ENCODE results near the gene PRKN. TPM values are rescaled to one million over a fixed set of nuclear protein-coding genes. Genes with fewer than 3 reads are reported as not detected.

The PRKN gene
- total RNA-seq, 1 experiment from 2014 or later: 2.0 TPM

- H3K4me3 Mint-ChIP-seq: no peak overlapping the region
- Histone ChIP-seq H3K9ac (ENCODE audit: extremely low read depth, insufficient read length, low read length) (no peak overlapping the region), H3T11ph (ENCODE audit: low read length) (no peak overlapping the region)
These were observed 1128.7 kb downstream of the PRKN start for GRCh38 chr6:161598896-161599295.

More at GRCh38 chr6:161598896-161599295, 1128.7 kb downstream of the PRKN start:
- Histone ChIP-seq H2BK12ac (ENCODE audit: insufficient read length, low read depth, low read length) (no peak overlapping the region), H2AK5ac (ENCODE audit: insufficient read length, low read length) (no peak overlapping the region), H3K79me1 (ENCODE audit: insufficient read depth, low read depth, low read length, poor library complexity, severe bottlenecking) (no peaks in the 10 kb centered on the region), H3K4me2 (ENCODE audit: insufficient read depth, insufficient read length, low read length) (no peak overlapping the region), H3K56ac (ENCODE audit: insufficient read length, low read depth, low read length) (no peak overlapping the region), H2BK120ac (ENCODE audit: low read depth, low read length, poor library complexity, severe bottlenecking) (no peak overlapping the region), H4K20me1 (ENCODE audit: control insufficient read depth, insufficient read depth, insufficient read length) (no peaks in the 10 kb centered on the region), H3K27me3 (ENCODE audit: insufficient read depth, low read length) (no peaks in the 10 kb centered on the region), H3K18ac (ENCODE audit: insufficient read length, low read depth, low read length) (no peak overlapping the region), H2BK5ac (ENCODE audit: insufficient read length, low read length) (no peak overlapping the region), H3K23me2 (ENCODE audit: insufficient read length, low read depth, low read length, poor library complexity, severe bottlenecking) (no peaks in the 10 kb centered on the region), H4K91ac (ENCODE audit: insufficient read length, low read depth, low read length) (no peak overlapping the region), H3K79me2 (ENCODE audit: insufficient read depth, low read length) (no peaks in the 10 kb centered on the region), H2AFZ (ENCODE audit: low read length) (no peak overlapping the region), H4K5ac (ENCODE audit: insufficient read length, low read depth, low read length) (no peak overlapping the region), H3K14ac (ENCODE audit: insufficient read depth, low read length) (no peak overlapping the region), H4K8ac (replicated peaks; ENCODE audit: insufficient read length, low read depth, low read length) (no peak overlapping the region), H3K4ac (ENCODE audit: low read depth, low read length) (no peak overlapping the region), H3K4me1 (ENCODE audit: insufficient read depth, low read length) (no peaks in the 10 kb centered on the region), H3K23ac (ENCODE audit: insufficient read length, low read depth, low read length) (no peak overlapping the region), H3K9me3 (ENCODE audit: control insufficient read depth, low read depth, low read length) (no peaks in the 10 kb centered on the region), H2BK15ac (ENCODE audit: low read depth, low read length) (no peak overlapping the region), H3K27ac (ENCODE audit: insufficient read length, low read depth, low read length) (no peak overlapping the region), H2BK20ac (ENCODE audit: low read depth, low read length, poor library complexity, severe bottlenecking) (no peak overlapping the region)
- Mint-ChIP-seq H3K36me3 (ENCODE audit: insufficient read depth in 1 of 3, low read depth in 3 of 3) (no peaks in the 10 kb centered on the region), H3K4me1 (no peaks in the 10 kb centered on the region; a peak in 1 of 4 replicates), H3K27ac (no peak overlapping the region), H3K9me3 (no peaks in the 10 kb centered on the region; a peak in 1 of 5 replicates), H3K27me3 (ENCODE audit: low read depth) (no peaks in the 10 kb centered on the region)
- no CpG with 5 or more reads among the region's 2 CpGs for WGBS (ENCODE audit: extremely low coverage, insufficient read length, low lambda C conversion rate)
- no peak for DNase-seq
- TF ChIP-seq, protein P1, sequence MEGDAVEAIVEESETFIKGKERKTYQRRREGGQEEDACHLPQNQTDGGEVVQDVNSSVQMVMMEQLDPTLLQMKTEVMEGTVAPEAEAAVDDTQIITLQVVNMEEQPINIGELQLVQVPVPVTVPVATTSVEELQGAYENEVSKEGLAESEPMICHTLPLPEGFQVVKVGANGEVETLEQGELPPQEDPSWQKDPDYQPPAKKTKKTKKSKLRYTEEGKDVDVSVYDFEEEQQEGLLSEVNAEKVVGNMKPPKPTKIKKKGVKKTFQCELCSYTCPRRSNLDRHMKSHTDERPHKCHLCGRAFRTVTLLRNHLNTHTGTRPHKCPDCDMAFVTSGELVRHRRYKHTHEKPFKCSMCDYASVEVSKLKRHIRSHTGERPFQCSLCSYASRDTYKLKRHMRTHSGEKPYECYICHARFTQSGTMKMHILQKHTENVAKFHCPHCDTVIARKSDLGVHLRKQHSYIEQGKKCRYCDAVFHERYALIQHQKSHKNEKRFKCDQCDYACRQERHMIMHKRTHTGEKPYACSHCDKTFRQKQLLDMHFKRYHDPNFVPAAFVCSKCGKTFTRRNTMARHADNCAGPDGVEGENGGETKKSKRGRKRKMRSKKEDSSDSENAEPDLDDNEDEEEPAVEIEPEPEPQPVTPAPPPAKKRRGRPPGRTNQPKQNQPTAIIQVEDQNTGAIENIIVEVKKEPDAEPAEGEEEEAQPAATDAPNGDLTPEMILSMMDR (conservative IDR thresholded peaks at IDR 0.05): no peak
